Astrocyte (in vitro differentiated cells and primary cell): ENCODE results near the gene CYP4F12.

ENCODE experiments used
- EZH2 ChIP-seq: IDR thresholded peaks from 2 replicates; pipeline ENCODE4 v1.6.1; 2012; ENCODE audit warnings: mild to moderate bottlenecking, low read length, inconsistent platforms; ENCODE audit not compliant: insufficient read depth
- TF ChIP-seq, protein P1 (sequence below): IDR thresholded peaks from 2 replicates; pipeline ENCODE4 v1.5.1; 2011; ENCODE audit warnings: low read depth, mild to moderate bottlenecking, inconsistent platforms, low read length, moderate library complexity; ENCODE audit not compliant: insufficient read depth

- TF ChIP-seq, protein P1, sequence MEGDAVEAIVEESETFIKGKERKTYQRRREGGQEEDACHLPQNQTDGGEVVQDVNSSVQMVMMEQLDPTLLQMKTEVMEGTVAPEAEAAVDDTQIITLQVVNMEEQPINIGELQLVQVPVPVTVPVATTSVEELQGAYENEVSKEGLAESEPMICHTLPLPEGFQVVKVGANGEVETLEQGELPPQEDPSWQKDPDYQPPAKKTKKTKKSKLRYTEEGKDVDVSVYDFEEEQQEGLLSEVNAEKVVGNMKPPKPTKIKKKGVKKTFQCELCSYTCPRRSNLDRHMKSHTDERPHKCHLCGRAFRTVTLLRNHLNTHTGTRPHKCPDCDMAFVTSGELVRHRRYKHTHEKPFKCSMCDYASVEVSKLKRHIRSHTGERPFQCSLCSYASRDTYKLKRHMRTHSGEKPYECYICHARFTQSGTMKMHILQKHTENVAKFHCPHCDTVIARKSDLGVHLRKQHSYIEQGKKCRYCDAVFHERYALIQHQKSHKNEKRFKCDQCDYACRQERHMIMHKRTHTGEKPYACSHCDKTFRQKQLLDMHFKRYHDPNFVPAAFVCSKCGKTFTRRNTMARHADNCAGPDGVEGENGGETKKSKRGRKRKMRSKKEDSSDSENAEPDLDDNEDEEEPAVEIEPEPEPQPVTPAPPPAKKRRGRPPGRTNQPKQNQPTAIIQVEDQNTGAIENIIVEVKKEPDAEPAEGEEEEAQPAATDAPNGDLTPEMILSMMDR: no peak
- TF ChIP-seq EZH2: no peak
Observed at GRCh38 chr19:15666883-15667282, 6.0 kb upstream of the CYP4F12 start.
